ENCODE results near the gene SUSD3. TPM values are rescaled to one million over a fixed set of nuclear protein-coding genes. Genes with fewer than 3 reads are reported as not detected.

SUSD3 gene
- total and polyA plus RNA-seq, 2 donors (not counting 3 experiments of a cell fraction or from before 2014, with no cell fraction given) = not detected

DNA sequence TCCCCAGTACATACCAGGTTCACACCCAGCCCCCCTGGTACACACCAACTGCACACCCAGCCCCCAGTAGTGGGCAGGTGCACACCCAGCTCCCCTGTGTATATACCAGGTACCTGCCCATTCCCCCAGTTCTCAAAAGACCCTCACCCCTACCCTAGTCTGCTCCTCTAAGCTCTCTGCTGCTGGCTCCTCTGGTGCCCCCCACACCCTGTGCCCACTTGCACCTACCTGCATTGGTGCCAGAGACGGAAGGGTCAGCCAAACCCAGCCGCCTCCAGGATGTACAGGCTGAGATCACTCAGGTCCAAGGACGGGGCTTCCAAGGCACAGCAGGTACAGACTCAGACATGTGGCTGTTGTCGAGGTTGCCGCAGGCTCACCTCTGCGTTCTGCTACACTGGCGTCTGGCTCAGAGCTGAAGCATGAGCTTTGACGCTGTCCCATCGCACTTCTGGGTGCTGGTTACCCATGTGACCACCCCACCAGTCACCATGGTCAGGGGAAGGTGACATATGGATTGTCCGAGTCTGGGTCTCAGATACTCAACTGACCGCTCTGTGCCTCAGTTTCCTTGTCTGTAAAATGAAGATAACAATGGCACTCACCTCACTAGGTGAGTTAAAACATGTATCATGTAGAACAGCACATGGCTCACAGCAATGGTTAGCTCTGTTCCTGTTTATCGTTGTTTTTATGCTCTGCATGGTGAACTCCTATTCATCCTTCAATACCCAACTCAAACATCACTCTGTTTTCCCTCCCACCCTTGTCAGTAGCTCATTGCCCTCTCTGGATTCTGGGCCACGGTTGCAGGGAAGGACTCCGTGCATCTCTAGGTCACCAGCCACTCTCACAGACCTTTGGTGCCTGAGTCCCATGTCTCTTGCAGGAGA lies 45.3 kb upstream of the SUSD3 start:
- H3K9me1 ChIP-seq (replicated peaks; ENCODE audit: control insufficient read depth, extremely low read depth, insufficient read depth, low read length) = no peaks in the 10 kb centered on the region
- H3K36me3 ChIP-seq (ENCODE audit: control insufficient read depth in 2 of 2, extremely low read depth in 1 of 2, insufficient read depth in 2 of 2, low read length in 2 of 2) = no peaks in the 10 kb centered on the region
- CTCF ChIA-PET = no interaction called here
- no peaks in the 10 kb centered on the region for H3K27me3 ChIP-seq (ENCODE audit: control insufficient read depth in 2 of 2, insufficient read depth in 2 of 2, low read length in 2 of 2)
- no peaks in the 10 kb centered on the region for H3K9me3 ChIP-seq (replicated peaks; ENCODE audit: control insufficient read depth, insufficient read depth, low read length)
- DNase-seq (ENCODE audit: low read depth, low spot score) = no peak
- no peak overlapping the region for H3K4me2 ChIP-seq (ENCODE audit: insufficient read depth, low read length)
- no peaks in the 10 kb centered on the region for H3K79me2 ChIP-seq (ENCODE audit: control insufficient read depth, insufficient read depth, low read length)
- no peak overlapping the region for H2AFZ ChIP-seq (ENCODE audit: low read depth, low read length)
- no peaks in the 10 kb centered on the region for H3K4me1 ChIP-seq (ENCODE audit: control insufficient read depth, extremely low read depth, insufficient read depth, low read length)
- dilution Hi-C loops (cut with MboI; ENCODE audit: extremely low pct_ligation_motif_present, low sequenced_read_pairs) = no loop called here
- no peak for FAIRE-seq
- intact Hi-C loops (cut with micrococcal nuclease) = no loop called here
- H3K27ac ChIP-seq (ENCODE audit: insufficient read depth, low read depth, low read length) = no peak overlapping the region
- no peak overlapping the region for H3K4me3 ChIP-seq (replicated peaks in 1 of 3; ENCODE audit: insufficient read depth in 1 of 3, low read depth in 1 of 3, low read length in 3 of 3)
- TF ChIP-seq FOS (IDR thresholded peaks at IDR 0.05; ENCODE audit: borderline replicate concordance, insufficient read depth, low read length) (no peak), EZH2 (IDR thresholded peaks at IDR 0.05; ENCODE audit: borderline replicate concordance, low read depth, low read length, severe bottlenecking) (no peak), JUN (IDR thresholded peaks at IDR 0.05; ENCODE audit: borderline replicate concordance, insufficient read depth, insufficient read length, low read depth) (no peak), GATA2 (IDR thresholded peaks at IDR 0.05; ENCODE audit: insufficient read depth, insufficient read length, low read depth, low read length) (no peak), MYC (IDR thresholded peaks at IDR 0.05; ENCODE audit: low read depth, low read length) (no peak), POLR2A (IDR thresholded peaks at IDR 0.05; ENCODE audit: low read depth, low read length) (no peak), POLR2AphosphoS5 (IDR thresholded peaks at IDR 0.05; ENCODE audit: insufficient read depth, low read depth, low read length) (no peak)
- TF ChIP-seq, protein P1, sequence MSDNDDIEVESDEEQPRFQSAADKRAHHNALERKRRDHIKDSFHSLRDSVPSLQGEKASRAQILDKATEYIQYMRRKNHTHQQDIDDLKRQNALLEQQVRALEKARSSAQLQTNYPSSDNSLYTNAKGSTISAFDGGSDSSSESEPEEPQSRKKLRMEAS (IDR thresholded peaks at IDR 0.05; ENCODE audit: insufficient read depth, insufficient read length) = no peak
- TF ChIP-seq, protein P2, sequence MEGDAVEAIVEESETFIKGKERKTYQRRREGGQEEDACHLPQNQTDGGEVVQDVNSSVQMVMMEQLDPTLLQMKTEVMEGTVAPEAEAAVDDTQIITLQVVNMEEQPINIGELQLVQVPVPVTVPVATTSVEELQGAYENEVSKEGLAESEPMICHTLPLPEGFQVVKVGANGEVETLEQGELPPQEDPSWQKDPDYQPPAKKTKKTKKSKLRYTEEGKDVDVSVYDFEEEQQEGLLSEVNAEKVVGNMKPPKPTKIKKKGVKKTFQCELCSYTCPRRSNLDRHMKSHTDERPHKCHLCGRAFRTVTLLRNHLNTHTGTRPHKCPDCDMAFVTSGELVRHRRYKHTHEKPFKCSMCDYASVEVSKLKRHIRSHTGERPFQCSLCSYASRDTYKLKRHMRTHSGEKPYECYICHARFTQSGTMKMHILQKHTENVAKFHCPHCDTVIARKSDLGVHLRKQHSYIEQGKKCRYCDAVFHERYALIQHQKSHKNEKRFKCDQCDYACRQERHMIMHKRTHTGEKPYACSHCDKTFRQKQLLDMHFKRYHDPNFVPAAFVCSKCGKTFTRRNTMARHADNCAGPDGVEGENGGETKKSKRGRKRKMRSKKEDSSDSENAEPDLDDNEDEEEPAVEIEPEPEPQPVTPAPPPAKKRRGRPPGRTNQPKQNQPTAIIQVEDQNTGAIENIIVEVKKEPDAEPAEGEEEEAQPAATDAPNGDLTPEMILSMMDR (IDR thresholded peaks at IDR 0.05; ENCODE audit: extremely low read depth in 1 of 2, insufficient read depth in 1 of 2, low read depth in 1 of 2, low read length in 2 of 2) = no peak
- H4K20me1 ChIP-seq (replicated peaks; ENCODE audit: control insufficient read depth, extremely low read depth, insufficient read depth, low read length) = no peaks in the 10 kb centered on the region
- POLR2A ChIA-PET = no interaction called here
- no peak overlapping the region for H3K9ac ChIP-seq (replicated peaks; ENCODE audit: extremely low read depth, insufficient read depth, low read length)
- no TSS peak for BruUV-seq (replicated peaks)

Measured in endothelial cell of umbilical vein (primary cell).